Keratinocyte (primary cell): ENCODE measurements around the gene ART4. TPM values are rescaled to one million over a fixed set of nuclear protein-coding genes. Genes with fewer than 3 reads are reported as not detected.

ENCODE experiments used
- DNase-seq: peaks from one replicate; pipeline ENCODE4 v3.0.0-alpha.2; 2011; ENCODE audit warnings: low read depth, missing footprints, low spot score
- FAIRE-seq: peaks from 2 replicates; lab custom pipeline; 2011; peaks lifted over from hg19 to GRCh38; lab: Jason Lieb, UNC
- H2AFZ ChIP-seq: 2 replicates; pipeline ENCODE4 v1.6.0; 2012; ENCODE audit warnings: low read length, control low read depth, inconsistent platforms; ENCODE audit not compliant: control insufficient read depth
- H3K27ac ChIP-seq: 2 replicates; pipeline ENCODE4 v1.5.1; 2011; ENCODE audit warnings: low read length; ENCODE audit not compliant: control insufficient read depth, insufficient read depth
- H3K27me3 ChIP-seq: 3 replicates; pipeline ENCODE4 v1.6.0; 2011; ENCODE audit warnings: low read length; ENCODE audit not compliant: control insufficient read depth, insufficient read depth; ENCODE audit errors: extremely low read depth
- H3K36me3 ChIP-seq, 2 experiments: 2 replicates in 1 of 2; 3 replicates in 1 of 2; pipeline ENCODE4 v1.5.1; 2011; ENCODE audit warnings: low read length in 2 of 2, mild to moderate bottlenecking in 1 of 2; ENCODE audit not compliant: control insufficient read depth in 2 of 2, insufficient read depth in 2 of 2; ENCODE audit errors: extremely low read depth in 1 of 2
- H3K4me1 ChIP-seq: 3 replicates; pipeline ENCODE4 v1.5.1; 2011; ENCODE audit warnings: low read length; ENCODE audit not compliant: control insufficient read depth, insufficient read depth; ENCODE audit errors: extremely low read depth
- H3K4me2 ChIP-seq: 3 replicates; pipeline ENCODE4 v1.6.0; 2011; ENCODE audit warnings: low read depth, low read length; ENCODE audit not compliant: control insufficient read depth, insufficient read depth; ENCODE audit errors: extremely low read depth
- H3K4me3 ChIP-seq, 3 experiments: fragments of 200-600 bp in 1 of 3; sonication (generic) in 1 of 3; 2 replicates in 2 of 3; 3 replicates in 1 of 3; pipeline ENCODE4 v1.5.1; 2011 to 2016; ENCODE audit warnings: low read length in 3 of 3, mild to moderate bottlenecking in 3 of 3, control low read depth in 2 of 3, inconsistent platforms in 1 of 3, low read depth in 1 of 3, mixed read lengths in 1 of 3, mixed run types in 1 of 3, moderate library complexity in 1 of 3; ENCODE audit not compliant: control insufficient read depth in 2 of 3, insufficient read depth in 2 of 3; ENCODE audit errors: extremely low read depth in 1 of 3
- H3K79me2 ChIP-seq: 2 replicates; pipeline ENCODE4 v1.6.0; 2012; ENCODE audit warnings: low read length; ENCODE audit not compliant: control insufficient read depth, insufficient read depth
- H3K9ac ChIP-seq: 3 replicates; pipeline ENCODE4 v1.6.0; 2011; ENCODE audit warnings: low read length; ENCODE audit not compliant: control insufficient read depth, insufficient read depth; ENCODE audit errors: extremely low read depth
- H3K9me1 ChIP-seq: 3 replicates; pipeline ENCODE4 v1.6.0; 2011; ENCODE audit warnings: low read length; ENCODE audit not compliant: control insufficient read depth, insufficient read depth; ENCODE audit errors: extremely low read depth
- H3K9me3 ChIP-seq: 2 replicates; pipeline ENCODE4 v1.5.1; 2012; ENCODE audit warnings: low read depth, low read length; ENCODE audit not compliant: control insufficient read depth
- H4K20me1 ChIP-seq: 3 replicates; pipeline ENCODE4 v1.6.0; 2011; ENCODE audit warnings: low read length; ENCODE audit not compliant: control insufficient read depth, insufficient read depth; ENCODE audit errors: extremely low read depth
- CTCF ChIP-seq, 3 experiments: IDR thresholded peaks in 1 of 3; conservative IDR thresholded peaks in 1 of 3; optimal IDR thresholded peaks in 1 of 3; 2 replicates in 2 of 3; 3 replicates in 1 of 3; pipeline versions ENCODE3 to v1.5.1; 2011; ENCODE audit warnings: low read length in 3 of 3, mild to moderate bottlenecking in 3 of 3, moderate library complexity in 2 of 3, control low read depth in 1 of 3, inconsistent platforms in 1 of 3; ENCODE audit not compliant: insufficient read depth in 2 of 3; ENCODE audit errors: extremely low read depth in 1 of 3
- EZH2 ChIP-seq: IDR thresholded peaks from one replicate; pipeline ENCODE4 v1.6.1; 2012; ENCODE audit warnings: inconsistent platforms, mild to moderate bottlenecking, low read length, moderate library complexity
- dilution Hi-C: fragments of 300-500 bp; cut with MboI; formaldehyde crosslinking; loops from one replicate; pipeline ENCODE4 v1.7.0; 2020; ENCODE audit warnings: low sequenced_read_pairs; ENCODE audit not compliant: extremely low pct_ligation_motif_present
- polyA plus RNA-seq, 5 experiments: library from polyadenylated mRNA; depleted of rRNA in 3 of 5; stranded (reverse) in 3 of 5; stranded (forward) in 1 of 5; unstranded in 1 of 5; fragments of >200 nt; gene quantifications; 1 replicate in 1 of 5; 2 replicates in 3 of 5; 3 replicates in 1 of 5; pipeline versions ENCODE4 v1.2.1 to v1.2.3, GENCODE V29; 2011 to 2012; ENCODE audit warnings: missing spikeins in 2 of 5, low read depth in 1 of 5, low replicate concordance in 1 of 5

Gene ART4
- polyA plus RNA-seq, 1 donor (not counting 4 experiments of a cell fraction or from before 2014, with no cell fraction given) = not detected

- Histone ChIP-seq H3K9me3 (no peaks in the 10 kb centered on the region), H3K4me3 (no peak overlapping the region), H3K4me1 (peaks cover 12% of the 10 kb centered on the region), H3K27ac (no peak overlapping the region), H3K27me3 (no peaks in the 10 kb centered on the region), H3K36me3 (no peaks in the 10 kb centered on the region), H3K9ac (no peak overlapping the region), H3K79me2 (no peaks in the 10 kb centered on the region), H2AFZ (no peak overlapping the region), H3K9me1 (no peaks in the 10 kb centered on the region), H4K20me1 (no peaks in the 10 kb centered on the region), H3K4me2 (no peak overlapping the region)
- dilution Hi-C loops = no loop called here
- TF ChIP-seq EZH2 = no peak
- no peak for TF ChIP-seq CTCF (optimal IDR thresholded peaks at IDR 0.05 in 1 of 3, IDR thresholded peaks at IDR 0.05 in 1 of 3, conservative IDR thresholded peaks at IDR 0.05 in 1 of 3; ENCODE audit: extremely low read depth in 1 of 3, insufficient read depth in 2 of 3, low read length in 3 of 3)
- FAIRE-seq (no peak), DNase-seq (no peak)
Observed at GRCh38 chr12:14827043-14827442, 16.3 kb downstream of the ART4 start.

- Histone ChIP-seq H2AFZ (no peak overlapping the region), H3K27me3 (no peaks in the 10 kb centered on the region), H3K79me2 (no peaks in the 10 kb centered on the region), H3K27ac (no peak overlapping the region), H3K4me1 (peaks cover 12% of the 10 kb centered on the region), H3K9ac (no peak overlapping the region), H3K36me3 (no peaks in the 10 kb centered on the region), H4K20me1 (no peaks in the 10 kb centered on the region), H3K4me3 (no peak overlapping the region), H3K9me1 (no peaks in the 10 kb centered on the region), H3K9me3 (no peaks in the 10 kb centered on the region), H3K4me2 (no peak overlapping the region)
- dilution Hi-C loops = no loop called here
- FAIRE-seq = no peak
- TF ChIP-seq EZH2 = no peak
- TF ChIP-seq CTCF (optimal IDR thresholded peaks at IDR 0.05 in 1 of 3, IDR thresholded peaks at IDR 0.05 in 1 of 3, conservative IDR thresholded peaks at IDR 0.05 in 1 of 3; ENCODE audit: extremely low read depth in 1 of 3, insufficient read depth in 2 of 3, low read length in 3 of 3) = no peak
- DNase-seq = no peak
Observed at GRCh38 chr12:14826491-14826890, 16.8 kb downstream of the ART4 start.
